GM19193 (cell line): Measurements from ENCODE around the gene TBC1D2.

Source experiments
- POLR2A ChIP-seq: IDR thresholded peaks from 4 replicates; pipeline ENCODE4 v1.6.1; 2011; ENCODE audit not compliant: insufficient read depth, insufficient read length; ENCODE audit errors: extremely low read depth

Gene TBC1D2

GRCh38 chr9:98211260-98211659, 44.2 kb downstream of the TBC1D2 start:
- TF ChIP-seq POLR2A = no peak

DNA sequence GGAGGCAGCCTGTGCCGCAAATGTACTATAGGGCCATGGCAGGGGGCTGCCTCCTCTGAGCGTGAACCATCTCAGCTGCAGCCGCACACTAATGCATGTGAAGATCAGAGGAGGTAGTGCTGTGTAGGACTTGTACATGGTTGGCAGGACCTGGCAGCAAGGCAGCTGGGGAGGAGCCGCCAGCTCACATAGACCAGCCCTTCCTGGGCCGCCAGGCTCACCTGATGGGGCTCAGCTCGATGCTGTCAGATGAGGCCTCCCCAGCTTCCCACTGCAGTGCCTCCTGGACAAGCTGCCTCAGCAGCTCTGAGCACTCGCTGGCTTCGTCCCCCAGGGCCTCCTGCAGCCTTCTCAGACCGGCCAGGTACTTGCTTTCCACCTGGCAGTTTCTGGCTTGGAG, 45.0 kb downstream of the TBC1D2 start:
- TF ChIP-seq POLR2A = no peak

DNA sequence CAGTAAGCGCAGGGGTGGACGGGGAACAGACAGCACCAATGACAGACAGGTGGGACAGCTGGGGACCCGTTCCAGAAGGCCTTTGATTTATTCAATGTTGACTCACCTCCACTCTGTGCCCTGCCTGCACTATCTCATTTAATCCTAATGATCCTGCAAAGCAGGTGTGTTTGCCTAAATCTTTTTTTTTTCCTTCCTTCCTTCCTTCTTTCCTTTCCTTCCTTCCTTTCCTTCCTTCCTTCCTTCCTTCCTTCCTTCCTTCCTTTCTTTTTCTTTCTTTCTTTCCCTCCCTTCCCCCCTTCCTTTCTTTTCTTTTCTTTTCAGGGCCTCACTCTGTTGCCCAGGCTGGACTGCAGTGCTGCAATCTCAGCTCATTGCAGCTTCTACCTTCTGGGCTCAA, 45.9 kb downstream of the TBC1D2 start:
- no peak for TF ChIP-seq POLR2A

DNA sequence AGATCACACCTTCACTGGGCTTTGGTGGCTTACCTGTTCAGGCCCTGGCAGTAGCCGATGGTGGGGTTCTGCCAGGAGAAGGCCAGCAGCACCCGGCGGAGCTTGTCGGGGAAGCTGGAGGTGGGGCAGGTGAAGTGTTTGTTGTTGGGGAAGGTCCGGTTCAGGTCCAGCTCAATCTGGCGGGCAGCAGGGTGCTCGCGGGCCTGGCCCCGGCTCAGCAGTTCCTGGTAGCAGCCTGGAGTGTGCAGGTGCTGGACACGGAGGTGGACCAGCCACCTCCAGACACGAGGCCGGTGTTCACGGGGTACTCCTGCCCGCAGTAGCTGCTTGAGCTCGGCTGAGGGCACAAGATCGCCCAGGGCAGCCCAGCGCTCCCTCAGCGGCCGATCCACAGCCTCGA, 46.8 kb downstream of the TBC1D2 start:
- no peak for TF ChIP-seq POLR2A

- no peak for TF ChIP-seq POLR2A
Observed at GRCh38 chr9:98207606-98208005, 47.8 kb downstream of the TBC1D2 start.

GRCh38 chr9:98206754-98207153, 48.7 kb downstream of the TBC1D2 start:
- TF ChIP-seq POLR2A = no peak

DNA sequence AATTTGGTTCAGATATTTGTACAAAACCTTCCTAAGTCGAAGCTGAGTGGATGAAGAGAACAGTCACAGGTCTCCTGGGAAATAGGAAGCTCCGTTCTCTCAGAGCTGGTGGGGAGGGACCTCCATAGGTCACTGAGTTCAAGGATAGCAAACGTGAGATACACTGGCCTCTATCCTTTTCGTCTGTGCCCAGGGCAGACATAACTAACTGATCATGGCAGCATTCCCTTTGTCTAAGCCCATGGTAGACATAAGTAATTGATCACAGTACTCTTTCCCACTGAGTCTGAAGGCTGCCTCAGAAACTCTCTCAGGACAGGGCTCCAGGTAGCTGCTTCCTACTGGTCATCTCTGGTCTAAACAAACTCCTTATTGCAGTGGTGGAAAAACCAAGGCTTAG, 50.8 kb downstream of the TBC1D2 start:
- no peak for TF ChIP-seq POLR2A

DNA sequence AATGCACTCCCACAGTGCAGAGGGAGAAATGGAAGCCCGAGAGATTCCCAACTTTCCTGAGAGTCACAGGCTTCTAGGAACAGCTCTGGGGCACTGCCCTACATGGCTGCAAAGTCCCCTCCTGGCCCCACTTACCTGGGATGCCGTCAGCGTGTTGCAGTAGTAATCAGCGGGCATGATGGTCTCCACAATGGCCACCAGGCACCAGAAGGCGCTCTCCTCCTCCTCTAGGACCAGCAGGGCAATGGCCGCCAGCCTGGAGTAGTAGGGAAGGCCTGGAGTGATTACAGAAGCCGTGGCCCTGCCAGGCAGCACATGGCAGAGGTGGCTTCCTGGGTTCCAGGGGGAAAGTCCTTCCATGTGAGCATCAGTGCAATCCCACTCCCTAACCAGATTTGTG, 52.3 kb downstream of the TBC1D2 start:
- no peak for TF ChIP-seq POLR2A

DNA sequence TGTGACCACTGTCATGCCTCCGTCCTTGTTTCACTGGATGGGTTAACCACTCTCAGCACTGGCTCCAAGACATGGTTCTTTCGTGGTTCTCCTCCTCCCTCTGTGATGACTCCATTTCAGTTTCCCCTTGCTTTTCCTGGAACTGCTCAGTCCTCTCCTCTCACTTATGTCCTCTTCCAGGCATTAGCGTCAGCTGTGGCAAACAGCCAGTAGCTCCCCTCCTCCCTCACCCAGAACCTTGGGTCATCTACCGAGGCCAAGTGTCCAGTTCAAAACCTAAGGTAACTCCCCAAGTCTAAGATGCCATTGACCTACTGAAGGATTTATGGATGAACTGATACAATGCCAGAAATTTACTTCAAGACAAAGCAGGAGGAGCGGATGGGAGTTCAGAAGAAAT, 53.2 kb downstream of the TBC1D2 start:
- TF ChIP-seq POLR2A = no peak

DNA sequence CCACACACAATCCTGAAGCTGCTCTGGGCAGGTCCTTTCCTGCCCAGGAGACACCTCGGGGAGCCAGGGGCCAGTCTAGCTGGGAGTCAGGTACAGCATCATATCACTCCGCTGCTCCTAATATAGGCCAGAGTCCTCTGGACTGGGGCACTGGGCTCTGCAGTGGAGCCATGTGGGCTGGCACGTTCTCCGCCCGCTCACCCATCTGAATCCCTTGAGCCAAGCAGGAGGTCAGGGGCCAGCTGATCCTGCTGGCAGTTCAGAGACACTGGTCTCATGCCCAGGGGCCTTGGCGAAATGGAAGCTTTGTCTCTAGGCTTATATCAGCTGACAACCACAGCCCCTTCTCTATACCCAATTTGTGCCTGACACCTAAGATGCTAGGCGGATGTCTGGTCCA, 53.7 kb downstream of the TBC1D2 start:
- no peak for TF ChIP-seq POLR2A

DNA sequence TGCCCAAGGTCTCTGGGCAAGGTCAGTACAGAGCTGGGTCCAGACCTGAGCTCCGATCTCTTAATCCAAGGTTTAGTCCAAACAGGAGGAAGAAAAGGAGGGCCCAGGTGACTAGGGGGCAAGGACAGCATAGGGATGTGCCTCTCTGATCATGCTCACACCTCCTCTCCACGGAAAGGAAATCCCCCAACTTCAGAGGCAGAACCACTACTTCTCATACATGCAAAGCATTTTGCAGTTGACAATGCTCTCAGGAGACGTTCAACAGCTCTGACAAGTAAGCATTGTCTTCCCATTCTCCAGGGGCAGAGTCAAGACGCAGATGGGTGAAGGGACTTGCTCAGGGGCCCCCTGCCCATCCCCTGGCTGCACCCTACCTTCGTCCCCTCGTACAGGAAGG, 54.3 kb downstream of the TBC1D2 start:
- TF ChIP-seq POLR2A = no peak

DNA sequence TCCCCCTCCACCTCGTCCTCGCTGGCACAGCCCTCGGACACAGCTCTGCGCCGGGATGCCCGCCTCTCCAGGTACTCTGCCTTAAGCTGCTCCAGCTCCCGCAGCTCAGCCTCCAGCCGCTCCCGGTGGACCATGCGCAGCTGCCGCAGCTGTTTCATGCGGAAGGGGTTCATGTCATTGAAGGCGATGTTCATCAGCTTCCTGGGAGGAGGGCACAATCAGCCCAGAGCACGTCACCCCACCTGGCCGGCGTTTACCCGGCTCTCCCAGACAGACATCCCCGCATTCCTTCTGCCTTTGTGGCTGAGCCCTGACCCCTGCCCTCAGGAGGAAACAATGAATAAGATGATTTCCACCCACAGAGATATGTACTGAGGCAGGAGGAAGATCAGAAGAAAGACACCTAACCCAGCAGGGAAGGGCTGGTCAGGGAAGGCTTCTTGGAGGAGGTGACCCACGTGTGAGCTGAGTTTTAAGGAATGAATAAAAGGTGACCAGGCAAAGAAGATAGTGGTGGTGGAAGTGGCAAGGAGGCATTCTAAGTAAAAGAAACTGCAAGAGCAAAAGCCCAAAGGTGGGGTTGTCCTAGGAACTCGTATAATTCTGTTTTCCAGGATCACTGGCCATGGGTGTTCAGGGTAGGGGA, 55.9 kb downstream of the TBC1D2 start:
- no peak for TF ChIP-seq POLR2A

- TF ChIP-seq POLR2A = no peak
Observed at GRCh38 chr9:98195671-98196070, 59.8 kb downstream of the TBC1D2 start.

DNA sequence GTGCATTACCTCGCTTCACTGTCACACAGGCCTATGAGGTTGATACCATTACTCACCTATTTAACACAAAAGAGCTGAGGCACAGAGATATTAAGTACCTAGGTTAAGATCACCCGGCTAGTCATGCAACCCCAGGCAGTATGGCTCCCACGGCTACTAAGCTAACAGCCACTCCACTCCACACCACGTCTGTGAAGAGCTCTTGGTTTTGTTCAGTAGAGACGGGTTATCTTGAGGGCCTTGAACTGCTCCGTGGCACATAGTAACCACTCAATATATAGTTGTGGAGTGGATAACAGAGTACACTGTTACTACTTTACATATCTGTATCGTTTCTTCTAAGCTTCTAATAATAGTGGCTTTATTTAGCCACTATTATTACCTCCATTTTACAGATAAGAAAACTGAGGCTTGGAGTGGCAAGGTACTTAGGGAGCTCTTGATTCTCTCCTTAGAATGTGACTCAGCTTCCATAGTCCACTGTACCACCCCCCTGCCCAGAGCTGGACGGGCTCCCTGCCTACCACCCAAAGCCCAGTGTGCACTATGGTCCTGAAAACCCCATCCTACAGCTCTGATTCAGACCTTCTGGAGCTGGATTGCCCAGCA, 62.0 kb downstream of the TBC1D2 start:
- no peak for TF ChIP-seq POLR2A

- TF ChIP-seq POLR2A = no peak
Observed at GRCh38 chr9:98192503-98193335, 62.7 kb downstream of the TBC1D2 start, which contains the start of gene CORO2A. CORO2A (minus strand) TSS chr9:98192637; CDS start chr9:98157660, 34,977 bp downstream.
